Activated T-cell treated with anti-CD3 and anti-CD28 coated beads for 1 hour (primary cell): ENCODE results near the gene NFATC2.

Experiments used
- DNase-seq: peaks from one replicate; pipeline ENCODE4 v3.0.0-alpha.2; 2020; ENCODE audit warnings: low read depth

NFATC2 gene

GRCh38 chr20:51450984-51451383 is 91.5 kb downstream of the NFATC2 start:
- DNase-seq: no peak

GRCh38 chr20:51450221-51450712 is 92.3 kb downstream of the NFATC2 start:
- DNase-seq: no peak

- no peak for DNase-seq
Observed at GRCh38 chr20:51449498-51450220, 92.9 kb downstream of the NFATC2 start.

- DNase-seq: no peak
Observed at GRCh38 chr20:51447765-51448148, 94.8 kb downstream of the NFATC2 start.

- no peak for DNase-seq
Observed at GRCh38 chr20:51447097-51447764, 95.3 kb downstream of the NFATC2 start.

- DNase-seq: no peak
Observed at GRCh38 chr20:51446656-51447055, 95.9 kb downstream of the NFATC2 start.

GRCh38 chr20:51446230-51446629 is 96.3 kb downstream of the NFATC2 start:
- no peak for DNase-seq

- DNase-seq: no peak
Observed at GRCh38 chr20:51445591-51445990, 96.9 kb downstream of the NFATC2 start.

GRCh38 chr20:51444922-51445438 is 97.5 kb downstream of the NFATC2 start:
- no peak for DNase-seq

GRCh38 chr20:51444467-51444866 is 98.1 kb downstream of the NFATC2 start:
- no peak for DNase-seq

GRCh38 chr20:51442602-51443001 is 99.9 kb downstream of the NFATC2 start:
- DNase-seq: no peak

GRCh38 chr20:51440589-51440988 is 101.9 kb downstream of the NFATC2 start:
- DNase-seq: no peak

- no peak for DNase-seq
Observed at GRCh38 chr20:51439160-51439689, 103.3 kb downstream of the NFATC2 start.

- no peak for DNase-seq
Observed at GRCh38 chr20:51438136-51438535, 104.4 kb downstream of the NFATC2 start.

- no peak for DNase-seq
Observed at GRCh38 chr20:51437182-51437924, 105.2 kb downstream of the NFATC2 start.

GRCh38 chr20:51434580-51435247 is 107.8 kb downstream of the NFATC2 start:
- no peak for DNase-seq

- DNase-seq: no peak
Observed at GRCh38 chr20:51434026-51434425, 108.5 kb downstream of the NFATC2 start.

GRCh38 chr20:51432875-51433274 is 109.6 kb downstream of the NFATC2 start:
- DNase-seq: no peak

- DNase-seq: no peak
Observed at GRCh38 chr20:51432251-51432784, 110.2 kb downstream of the NFATC2 start.

- no peak for DNase-seq
Observed at GRCh38 chr20:51431321-51431720, 111.2 kb downstream of the NFATC2 start.

- DNase-seq: no peak
Observed at GRCh38 chr20:51430198-51430950, 112.1 kb downstream of the NFATC2 start.
